HG03108 (cell line): Measurements from ENCODE around the gene IKZF3.
"Not testable (repeated sequence)": the region's sequence is repeated elsewhere in the genome, so short reads cannot be mapped to it uniquely, and the experiment has no call there.

Experiments
- ATAC-seq: cut with Tn5 transposase; IDR thresholded peaks from one replicate; pipeline ENCODE4 v1.9.1; 2021; ENCODE audit warnings: moderate library complexity; ENCODE audit not compliant: unreplicated experiment

IKZF3 gene

DNA sequence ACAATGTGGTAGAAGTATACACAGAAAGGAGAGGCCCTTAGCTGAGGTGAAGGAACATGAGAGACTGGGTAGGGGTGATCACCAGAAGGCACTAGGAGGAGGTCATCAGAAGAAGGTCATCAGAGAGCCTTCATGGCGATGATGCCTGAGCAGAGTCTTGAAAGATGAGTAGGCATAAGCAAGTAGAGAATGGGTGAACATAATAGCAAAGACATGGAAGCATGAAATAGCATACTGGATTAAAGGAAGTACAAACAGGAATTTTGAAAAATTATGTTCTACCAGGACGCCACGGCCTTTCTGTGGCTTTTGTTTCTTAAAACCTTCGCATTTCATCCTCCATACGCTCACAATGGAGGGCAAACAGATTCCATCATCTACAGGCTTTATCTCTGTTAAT, 2.9 kb downstream of the IKZF3 start:
- no peak for ATAC-seq

DNA sequence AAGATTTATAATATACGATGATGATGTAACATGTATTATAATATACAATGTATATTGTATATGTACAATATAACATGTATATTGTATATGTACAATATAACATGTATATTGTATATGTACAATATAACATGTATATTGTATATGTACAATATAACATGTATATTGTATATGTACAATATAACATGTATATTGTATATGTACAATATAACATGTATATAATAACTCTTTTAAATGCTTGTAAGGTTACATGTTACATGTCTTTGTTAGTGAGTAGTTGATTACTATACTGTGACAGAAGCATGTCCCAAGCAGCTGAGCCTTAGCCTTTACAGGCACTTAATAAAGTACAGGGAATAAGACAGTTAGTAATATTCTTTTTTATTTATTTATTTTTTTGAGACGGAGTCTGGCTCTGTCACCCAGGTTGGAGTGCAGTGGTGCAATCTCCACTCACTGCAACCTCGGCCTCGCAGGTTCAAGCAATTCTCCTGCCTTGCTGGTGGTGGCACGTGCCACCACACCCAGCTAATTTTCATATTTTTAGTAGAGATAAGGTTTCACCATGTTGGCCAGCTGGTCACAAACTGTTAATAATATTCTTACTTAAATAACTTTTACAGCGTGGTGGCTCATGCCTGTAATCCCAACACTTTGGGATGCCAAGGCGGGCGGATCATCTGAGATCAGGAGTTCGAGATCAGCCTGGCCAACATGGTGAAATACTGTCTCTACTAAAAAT, 8.0 kb downstream of the IKZF3 start:
- not testable (repeated sequence) for ATAC-seq

DNA sequence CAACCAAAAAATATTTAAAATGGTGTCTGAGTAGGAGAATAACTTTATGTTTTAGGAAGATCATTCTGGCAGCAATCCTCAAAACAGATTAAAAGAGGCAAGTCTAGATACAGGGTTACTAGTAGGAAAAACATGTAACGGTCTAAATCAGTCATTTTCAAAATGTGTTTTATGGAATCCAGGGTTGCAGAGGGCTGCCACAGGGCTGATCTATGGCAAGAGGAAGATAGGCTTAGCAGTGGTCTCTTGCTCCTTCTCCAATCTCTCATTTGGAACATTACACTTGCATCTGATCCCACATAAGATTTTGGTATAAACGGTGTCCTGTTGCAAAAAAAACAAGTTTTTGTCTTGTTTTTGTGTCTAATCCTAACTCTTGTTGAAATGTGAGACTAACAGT, 9.2 kb downstream of the IKZF3 start:
- no peak for ATAC-seq

DNA sequence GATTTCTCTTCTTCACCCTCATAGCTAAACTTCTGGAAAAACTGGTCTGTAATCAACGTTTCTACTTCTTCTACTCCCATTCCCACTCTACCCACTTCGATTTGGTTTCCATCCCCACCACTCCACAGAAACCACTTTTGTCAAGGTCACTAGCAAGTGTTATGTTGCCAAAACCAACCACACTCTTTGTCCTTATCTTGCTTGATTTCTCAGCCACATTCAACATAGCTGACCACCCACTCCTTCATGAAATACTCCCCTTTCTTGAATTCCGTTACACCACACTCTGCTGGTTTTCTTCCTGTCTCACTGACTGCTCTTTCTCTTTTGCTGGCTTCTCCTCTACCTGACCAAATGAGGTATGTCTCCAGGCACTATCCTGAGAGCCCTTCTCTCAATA, 11.9 kb downstream of the IKZF3 start:
- no peak for ATAC-seq

DNA sequence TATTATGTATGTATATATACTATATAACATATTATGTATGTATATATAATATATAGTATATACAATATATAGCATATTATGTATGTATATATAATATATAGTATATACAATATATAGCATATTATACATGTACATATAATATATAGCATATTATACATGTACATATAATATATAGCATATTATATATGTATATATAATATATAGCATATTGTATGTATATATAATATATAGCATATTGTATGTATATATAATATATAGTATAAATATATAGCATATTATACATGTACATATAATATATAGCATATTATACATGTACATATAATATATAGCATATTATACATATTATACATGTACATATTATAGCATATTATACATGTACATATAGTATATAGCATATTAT, 13.9 kb downstream of the IKZF3 start:
- not testable (repeated sequence) for ATAC-seq

DNA sequence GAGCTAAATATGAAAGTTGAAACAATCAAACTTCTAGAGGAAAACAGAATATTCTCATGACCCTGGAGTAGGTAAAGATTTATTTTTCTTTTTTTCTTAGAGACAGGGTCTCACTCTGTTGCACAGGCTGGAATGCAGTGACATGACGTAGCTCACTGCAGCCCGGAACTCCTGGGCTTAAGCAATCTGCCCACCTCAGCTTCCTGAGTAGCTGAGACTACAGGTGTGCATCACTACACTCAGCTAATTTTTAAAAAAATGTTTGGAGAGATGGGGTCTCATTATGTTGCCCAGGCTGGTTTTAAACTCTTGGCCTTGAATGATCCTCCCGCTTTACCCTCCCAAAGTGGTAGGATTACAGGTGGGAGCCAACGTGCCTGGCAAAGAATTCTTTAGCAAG, 15.5 kb downstream of the IKZF3 start:
- no peak for ATAC-seq

DNA sequence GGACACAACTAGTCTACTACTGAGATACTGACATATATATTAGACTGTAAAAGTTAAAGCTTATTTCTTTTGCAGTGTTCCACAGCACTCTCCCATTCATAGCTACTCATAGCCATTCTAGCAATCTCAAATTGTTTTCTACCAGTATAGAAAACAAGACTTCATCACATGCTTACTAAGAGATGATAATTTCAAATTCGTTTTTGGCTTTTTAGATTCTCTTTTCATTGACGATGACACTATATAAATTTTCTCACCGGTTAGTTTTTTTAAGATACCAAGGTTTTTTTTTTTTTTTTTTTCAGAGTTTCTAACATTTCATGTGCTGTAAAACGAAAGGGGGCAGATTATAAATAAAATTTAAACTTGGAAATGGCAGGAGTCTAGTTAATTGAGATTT, 17.9 kb downstream of the IKZF3 start:
- ATAC-seq, result no peak

DNA sequence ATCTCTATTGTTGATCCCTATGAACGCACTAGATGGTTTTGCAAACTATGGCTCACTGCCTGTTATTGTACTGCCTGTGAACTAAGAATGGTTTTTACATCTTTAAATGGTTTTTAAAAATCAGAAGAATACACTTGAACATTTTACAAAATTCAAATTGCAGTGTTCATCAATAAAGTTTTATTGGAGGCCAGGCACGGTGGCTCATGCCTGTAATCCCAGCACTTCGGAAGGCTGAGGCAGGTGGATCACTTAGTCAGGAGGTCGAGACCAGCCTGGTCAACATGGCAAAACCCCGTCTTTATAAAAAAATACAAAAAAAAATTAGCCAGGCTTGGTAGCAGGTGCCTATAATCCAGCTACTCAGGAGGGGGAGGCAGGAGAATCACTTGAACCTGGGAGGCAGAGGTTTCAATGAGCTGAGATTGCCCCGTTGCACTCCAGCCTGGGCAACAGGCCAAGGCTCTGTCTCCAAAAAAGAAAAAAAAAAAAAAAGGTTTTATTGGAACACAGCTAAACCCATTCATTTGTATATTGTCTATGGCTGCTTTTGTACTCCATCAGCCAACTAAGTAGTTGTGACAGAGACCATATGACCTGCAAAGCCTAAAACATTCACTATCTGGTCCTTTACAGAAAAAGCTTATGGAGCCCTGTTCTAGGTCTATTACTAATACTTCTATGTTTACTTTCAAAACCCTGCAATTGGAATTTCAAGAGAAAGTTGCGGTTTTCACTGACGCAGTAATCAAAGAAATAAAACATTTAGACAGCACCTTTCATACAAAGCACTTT, 18.9 kb downstream of the IKZF3 start:
- ATAC-seq, result no peak

DNA sequence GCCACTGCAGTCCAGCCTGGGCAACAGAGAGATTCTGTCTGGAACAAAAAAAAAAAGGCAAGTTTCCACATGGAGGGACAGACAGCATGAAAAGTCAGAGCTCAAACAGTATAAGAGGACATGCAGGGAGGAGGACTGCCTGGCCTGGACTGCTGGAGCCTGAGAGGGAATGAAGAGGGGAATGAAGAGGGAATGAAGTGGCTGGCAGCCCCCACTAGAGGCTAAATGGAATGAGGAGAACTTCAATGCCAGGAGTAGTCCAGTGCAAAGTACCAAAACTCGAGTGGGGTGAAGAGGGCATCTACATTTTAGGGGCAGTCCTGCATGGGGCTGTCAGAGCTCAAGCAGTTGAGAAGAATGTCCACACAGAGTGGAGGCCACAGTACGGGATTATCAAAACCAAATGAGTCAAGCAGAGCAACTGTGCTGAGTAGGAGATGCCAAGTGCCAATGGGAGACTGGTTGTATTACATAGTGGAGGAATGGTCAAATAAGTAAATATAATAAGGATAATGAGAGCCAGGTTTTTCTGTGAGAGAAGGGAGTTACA, 22.9 kb downstream of the IKZF3 start:
- no peak for ATAC-seq

DNA sequence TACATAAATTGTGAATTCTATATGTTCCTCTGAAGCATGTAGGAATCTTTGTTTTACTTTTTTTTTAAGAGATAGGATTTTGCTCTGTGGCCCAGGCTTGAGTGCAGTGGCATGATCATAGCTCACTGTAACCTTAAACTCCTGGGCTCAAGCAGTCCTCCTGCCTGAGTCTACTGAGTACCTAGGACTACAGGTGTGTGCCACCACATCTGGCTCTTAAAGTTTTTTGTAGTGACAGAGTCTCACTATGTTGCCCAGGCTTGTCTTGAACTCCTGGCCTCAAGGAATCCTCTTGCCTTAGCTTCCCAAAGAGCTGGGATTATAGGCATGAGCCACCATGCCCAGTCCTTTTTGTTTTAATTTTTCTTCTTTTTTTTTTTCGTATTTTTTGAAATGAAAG, 25.3 kb downstream of the IKZF3 start:
- no peak for ATAC-seq

DNA sequence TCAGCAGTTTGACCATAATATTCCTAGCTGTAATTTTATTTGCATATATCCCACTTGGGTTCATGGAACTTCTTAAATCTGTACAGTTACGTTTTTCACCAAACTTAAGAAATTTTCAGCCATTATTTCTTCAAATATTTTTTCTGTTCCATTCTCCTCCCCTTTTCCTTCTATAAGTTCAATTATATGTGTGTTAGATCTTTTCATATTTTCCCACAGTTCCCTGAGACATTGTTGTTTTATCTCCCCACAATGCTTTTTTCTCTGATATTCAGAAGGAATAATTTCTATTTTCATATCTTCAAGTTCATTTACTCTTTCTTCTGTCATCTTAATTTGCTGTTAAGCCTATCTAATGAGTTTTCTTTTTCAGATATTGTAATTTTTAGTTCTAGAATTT, 26.1 kb downstream of the IKZF3 start:
- no peak for ATAC-seq

DNA sequence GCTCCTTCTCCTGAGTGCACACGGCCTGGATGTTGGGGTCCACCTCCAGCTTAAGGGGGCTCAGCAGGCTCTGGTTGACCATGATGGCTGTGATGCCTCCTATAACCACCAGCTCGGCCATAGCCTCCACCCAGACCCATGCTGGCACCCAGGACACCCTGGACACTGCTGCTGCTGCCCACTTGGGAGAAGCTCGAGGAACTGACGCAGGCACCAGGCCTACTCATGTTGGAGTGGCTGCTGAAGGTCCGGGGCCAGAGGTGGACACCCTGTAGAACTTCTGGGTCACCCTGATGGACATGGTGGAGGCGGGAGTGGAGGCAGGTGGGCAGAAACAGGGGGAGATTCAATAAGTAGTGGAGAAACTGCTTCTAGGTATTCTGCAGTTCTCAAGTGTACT, 28.0 kb downstream of the IKZF3 start:
- ATAC-seq, result no peak

DNA sequence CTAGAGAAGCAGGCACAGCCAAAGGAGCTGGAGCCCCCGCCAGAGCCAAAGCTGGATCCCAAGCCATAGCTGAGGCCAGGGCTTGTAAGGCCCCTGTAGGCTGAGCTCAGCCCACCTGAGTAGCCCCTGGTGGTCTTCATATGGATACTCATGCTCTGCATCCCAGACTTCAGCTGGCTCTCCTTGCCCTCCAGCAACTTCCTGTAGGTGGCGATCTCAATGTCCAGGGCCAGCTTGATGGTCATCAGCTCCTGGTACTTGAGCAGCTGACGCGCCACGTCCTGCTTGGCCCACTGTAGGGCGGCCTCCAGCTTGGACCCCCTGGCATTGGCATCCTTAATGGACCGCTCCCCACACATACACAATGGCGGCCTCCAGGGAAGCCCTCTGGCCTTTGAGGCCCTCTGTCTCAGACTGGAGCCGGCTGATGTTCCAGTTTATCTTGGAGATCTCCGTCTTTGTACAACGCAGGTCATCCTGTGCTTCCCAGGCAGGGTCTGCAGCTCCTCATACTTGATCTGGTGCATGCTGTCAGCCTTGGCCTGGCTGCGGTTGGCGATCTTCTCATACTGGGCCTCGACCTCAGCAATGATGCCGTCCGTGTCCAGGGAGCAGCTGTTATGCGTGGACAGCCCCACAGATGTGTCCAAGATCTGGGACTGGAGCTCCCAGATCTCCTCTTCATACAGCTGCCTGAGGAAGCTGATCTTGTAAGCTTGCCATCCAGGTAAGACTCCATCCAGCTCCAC, 28.9 kb downstream of the IKZF3 start:
- ATAC-seq, result no peak

DNA sequence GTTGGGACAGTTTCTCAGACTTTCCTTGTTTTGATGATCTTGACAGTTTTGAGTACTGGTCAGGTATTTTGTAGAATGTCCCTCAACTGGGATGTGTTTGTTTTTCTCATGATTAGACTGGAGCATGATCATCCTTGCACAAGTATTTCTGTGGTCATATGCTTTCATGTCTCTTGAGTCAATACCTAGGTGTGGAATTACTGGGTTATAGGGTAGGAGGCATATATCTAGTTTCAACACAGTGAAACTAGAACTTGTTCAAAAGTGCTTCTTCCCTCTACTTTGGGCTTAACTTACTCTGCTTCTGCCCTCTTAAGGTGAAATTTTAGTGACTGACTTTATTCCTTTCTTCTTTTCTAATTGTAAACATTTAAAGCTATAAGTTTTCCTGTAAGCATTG, 30.1 kb downstream of the IKZF3 start:
- no peak for ATAC-seq

DNA sequence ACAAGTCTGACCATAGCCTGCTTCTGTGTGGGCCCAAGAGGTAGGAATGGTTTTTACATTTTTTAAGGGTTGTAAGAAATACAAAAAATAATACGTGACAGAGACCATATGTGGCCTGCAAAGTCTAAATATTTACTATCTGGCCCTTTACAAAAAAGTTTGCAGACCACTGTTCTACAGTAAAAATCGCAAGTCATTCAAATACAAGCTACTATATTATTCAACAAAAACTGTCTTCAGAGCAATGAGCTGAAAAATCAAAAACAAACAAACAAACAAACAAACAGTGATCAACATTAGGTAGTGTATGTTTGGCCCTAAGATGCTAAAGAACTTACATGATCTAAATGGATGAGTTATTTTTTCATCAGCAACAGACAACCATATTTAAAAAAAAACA, 32.5 kb downstream of the IKZF3 start:
- no peak for ATAC-seq

DNA sequence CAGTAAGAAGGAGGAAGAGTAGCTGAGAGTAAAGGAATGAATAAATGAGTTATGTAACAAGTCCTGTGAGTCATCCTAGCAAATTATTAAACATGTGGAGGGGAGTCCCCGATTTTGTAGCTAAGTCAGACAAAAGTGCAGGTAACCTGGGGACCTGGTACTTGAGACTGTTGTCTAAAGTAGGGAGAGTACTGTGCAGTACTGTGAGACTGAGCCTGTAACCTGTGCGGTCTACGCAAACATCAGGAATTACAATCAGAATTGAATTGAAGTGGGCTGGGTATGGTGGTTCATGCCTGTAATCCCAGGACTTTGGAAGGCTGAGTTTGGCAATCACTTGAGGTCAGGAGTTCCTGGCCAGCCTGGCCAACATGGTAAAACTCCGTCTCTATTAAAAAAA, 35.7 kb downstream of the IKZF3 start:
- no peak for ATAC-seq

DNA sequence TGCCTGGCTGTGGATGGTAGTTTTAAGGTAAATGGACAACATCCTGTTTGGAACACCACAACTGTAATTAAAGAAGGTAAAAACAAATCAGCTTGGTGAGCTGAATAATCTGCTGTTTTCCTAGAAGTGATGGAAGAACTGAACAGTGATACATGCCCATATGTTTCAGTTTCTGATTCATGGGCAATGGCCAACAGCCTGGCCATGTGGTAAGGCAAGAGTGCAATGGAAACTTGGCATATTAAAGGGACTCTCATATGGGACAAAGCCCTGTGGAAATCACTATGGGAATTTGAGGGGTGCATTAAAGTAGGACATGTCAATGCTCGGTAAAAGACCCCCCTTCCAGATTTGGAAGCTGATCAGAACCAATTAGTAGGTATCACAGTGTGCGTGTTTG, 37.8 kb downstream of the IKZF3 start:
- no peak for ATAC-seq

DNA sequence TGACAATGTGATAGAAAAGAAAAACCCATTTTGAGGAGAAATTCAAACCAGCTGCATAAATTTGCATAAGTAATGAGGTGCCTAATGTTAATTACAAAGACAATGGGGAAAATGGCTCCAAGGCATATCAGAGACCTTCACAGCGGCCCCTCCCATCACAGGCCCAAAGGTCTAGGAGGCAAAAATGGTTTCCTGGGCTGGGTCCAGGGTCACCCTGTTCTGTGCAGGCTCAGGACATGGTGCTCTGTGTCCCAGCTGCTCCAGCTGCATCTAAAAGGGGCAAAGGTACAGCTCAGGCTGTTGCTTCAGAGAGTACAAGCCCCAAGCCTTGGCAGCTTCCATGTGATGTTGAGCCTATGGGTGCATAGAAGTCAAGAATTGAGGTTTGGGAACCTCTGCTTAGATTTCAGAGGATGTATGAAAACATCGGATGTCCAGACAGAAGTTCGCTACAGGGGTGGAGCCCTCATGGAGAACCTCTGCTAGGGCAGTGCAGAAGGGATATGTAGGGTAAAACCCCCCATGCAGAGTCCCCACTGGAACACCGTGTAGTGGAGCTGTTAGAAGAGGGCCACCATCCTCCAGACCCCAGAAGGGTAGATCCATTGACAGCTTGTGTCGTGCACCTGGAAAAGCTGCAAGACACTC, 40.6 kb downstream of the IKZF3 start:
- no peak for ATAC-seq

DNA sequence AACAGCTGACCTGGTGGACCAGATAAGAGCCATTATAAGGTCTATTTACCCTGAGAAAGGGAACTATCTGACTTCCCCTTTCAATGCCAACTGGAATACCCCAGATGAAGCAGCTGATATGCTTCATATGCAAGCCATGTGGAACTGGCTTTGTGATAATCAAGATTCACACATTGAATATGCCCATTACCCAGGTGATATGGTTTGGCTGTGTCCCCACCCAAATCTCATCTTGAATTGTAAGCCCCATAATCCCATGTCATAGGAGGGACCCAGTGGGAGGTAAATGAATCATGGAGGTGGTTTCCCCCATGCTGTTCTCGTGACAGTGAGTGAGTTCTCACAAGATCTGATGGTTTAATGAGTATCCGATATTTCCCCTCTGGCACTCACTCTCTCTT, 42.1 kb downstream of the IKZF3 start:
- no peak for ATAC-seq

DNA sequence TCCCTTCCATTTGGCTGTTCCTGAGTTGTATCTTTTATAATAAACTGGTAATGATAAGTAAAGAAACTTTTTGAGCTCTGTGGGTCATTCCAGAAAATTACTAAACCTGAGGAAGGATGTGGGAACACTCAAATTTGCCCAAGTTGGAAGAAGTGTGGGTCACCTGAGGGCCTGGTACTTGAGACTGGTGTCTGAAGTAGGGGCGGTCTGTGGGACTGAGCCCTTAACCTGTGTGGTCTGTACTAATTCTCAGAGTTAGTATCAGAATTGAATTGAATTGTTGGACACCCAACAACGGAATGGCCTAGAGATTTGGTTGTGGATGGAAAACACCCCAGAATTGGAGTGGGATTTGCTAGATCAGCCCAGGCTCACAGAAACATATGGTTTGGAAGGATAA, 43.1 kb downstream of the IKZF3 start:
- no peak for ATAC-seq

DNA sequence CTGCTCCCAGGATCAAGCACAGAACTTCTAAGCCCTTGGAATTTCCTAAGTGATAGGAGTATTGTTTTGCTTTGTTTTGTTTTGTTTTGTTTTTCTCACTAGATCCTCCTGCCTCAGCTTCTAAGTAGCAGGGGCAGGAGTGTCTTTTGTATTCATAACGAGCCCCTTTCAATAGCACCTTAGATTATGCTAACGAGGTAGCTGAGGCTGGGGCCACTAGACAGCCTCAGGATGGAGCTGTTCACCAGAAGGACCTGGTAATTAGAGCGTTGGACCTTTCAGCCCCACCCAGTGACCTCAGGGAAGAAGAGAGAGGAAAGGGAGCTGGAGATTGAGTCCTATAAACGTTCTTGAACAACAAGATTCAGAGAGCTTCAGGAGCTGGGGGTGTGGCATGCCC, 43.6 kb downstream of the IKZF3 start:
- ATAC-seq, result no peak
